Measurements from ENCODE around the gene LMAN2L.

The LMAN2L gene

DNA sequence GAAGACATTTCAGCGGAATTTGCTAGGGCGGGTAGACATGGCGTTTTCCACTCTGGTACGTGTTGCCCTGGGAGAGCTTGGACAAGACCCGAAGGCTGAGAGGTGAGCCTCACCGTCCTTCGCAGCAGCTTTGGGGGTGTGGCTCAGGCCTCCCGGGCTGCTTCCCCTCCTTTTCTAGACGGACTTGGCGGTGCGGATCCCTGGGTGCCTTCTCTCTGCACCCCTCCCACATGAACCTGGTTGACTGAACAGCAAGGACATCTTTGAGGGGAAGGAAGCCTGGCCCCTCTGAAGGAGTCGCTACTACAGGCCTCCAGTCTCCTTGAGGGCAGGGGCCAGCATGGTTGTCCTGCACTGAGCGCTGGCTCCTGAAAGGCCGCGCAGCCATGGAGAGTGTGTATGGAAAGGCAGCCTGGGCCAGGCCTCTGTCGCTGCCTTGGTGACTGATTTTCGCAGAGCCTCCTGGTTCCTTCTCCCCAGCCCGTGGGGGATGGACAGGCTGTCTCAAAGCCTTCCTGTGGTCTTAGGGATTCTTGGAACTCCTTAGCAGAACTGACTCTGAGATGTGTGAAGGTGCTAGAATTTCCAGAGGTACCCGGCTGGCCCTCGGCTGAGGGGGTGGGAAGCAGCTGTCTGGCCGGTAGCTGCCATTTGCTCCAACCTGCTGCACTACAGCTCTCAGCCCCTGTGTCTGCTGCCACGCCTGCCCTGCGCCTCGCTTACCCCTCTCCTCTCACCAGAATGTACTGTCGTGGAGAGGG, 30.8 kb upstream of the LMAN2L start:
- H3K36me3 ChIP-seq (ENCODE audit: control insufficient read depth, insufficient read depth, low read length) = no peaks in the 10 kb centered on the region
- H3K9me3 ChIP-seq (ENCODE audit: control insufficient read depth, low read length) = no peaks in the 10 kb centered on the region
- no peak for DNase-seq
- H3K4me1 ChIP-seq (ENCODE audit: control insufficient read depth, insufficient read depth, low read length, poor library complexity, severe bottlenecking) = peaks cover 9% of the 10 kb centered on the region
- no peak overlapping the region for H3K4me3 ChIP-seq (ENCODE audit: insufficient read depth, low read depth, low read length, poor library complexity, severe bottlenecking)
- H3K27ac ChIP-seq (ENCODE audit: insufficient read depth, low read length, poor library complexity, severe bottlenecking) = no peak overlapping the region
- H3K27me3 ChIP-seq (replicated peaks; ENCODE audit: control insufficient read depth, insufficient read depth, low read length, poor library complexity, severe bottlenecking) = no peaks in the 10 kb centered on the region

DNA sequence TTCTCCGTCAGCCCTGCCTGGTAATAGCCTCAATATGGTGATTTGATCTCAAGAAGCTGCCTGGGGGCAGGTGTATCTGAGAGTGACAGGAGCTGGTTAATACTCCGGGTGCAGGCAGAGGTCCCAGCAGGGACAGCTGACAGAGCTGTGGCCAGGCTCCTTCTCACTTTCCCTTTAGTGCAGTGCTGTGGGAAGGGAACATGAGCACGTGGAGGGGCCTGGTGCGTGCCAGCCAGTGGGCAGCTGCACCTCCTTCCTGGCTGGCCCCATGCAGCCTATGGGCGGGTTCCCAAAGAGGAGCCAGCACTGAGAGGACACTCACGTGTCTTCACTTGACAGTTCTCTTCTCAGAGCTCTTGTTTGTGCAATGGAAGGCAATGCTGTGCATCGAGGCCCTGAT, 29.9 kb upstream of the LMAN2L start:
- no peaks in the 10 kb centered on the region for H3K9me3 ChIP-seq (ENCODE audit: control insufficient read depth, low read length)
- no peaks in the 10 kb centered on the region for H3K27me3 ChIP-seq (replicated peaks; ENCODE audit: control insufficient read depth, insufficient read depth, low read length, poor library complexity, severe bottlenecking)
- no peak overlapping the region for H3K27ac ChIP-seq (ENCODE audit: insufficient read depth, low read length, poor library complexity, severe bottlenecking)
- no peak for DNase-seq
- peaks cover 9% of the 10 kb centered on the region for H3K4me1 ChIP-seq (ENCODE audit: control insufficient read depth, insufficient read depth, low read length, poor library complexity, severe bottlenecking)
- no peak overlapping the region for H3K4me3 ChIP-seq (ENCODE audit: insufficient read depth, low read depth, low read length, poor library complexity, severe bottlenecking)
- no peaks in the 10 kb centered on the region for H3K36me3 ChIP-seq (ENCODE audit: control insufficient read depth, insufficient read depth, low read length)

DNA sequence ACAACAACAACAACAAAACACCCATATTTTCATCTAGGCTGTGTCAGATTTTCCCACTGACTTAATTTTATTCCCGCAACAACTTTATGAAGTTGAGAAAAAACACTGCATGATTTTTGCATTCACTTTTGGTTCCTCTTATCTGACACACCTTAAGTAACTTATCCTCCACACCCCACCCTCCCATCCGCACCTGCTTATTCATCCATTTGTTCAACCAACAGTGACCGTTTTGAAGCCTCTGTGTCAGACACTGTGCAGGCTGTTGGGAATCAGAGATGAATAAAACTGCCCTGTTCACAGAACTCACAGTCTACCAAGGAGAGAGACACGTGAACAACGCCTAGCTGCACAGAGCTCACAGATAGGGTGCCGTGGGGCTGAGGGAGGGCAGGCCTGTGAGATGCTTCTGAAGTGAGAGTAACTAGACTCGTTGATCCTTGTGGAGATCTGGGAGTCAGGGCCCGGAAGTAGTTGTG, 28.3 kb upstream of the LMAN2L start:
- Histone ChIP-seq H3K9me3 (ENCODE audit: control insufficient read depth, low read length) (no peaks in the 10 kb centered on the region), H3K27ac (ENCODE audit: insufficient read depth, low read length, poor library complexity, severe bottlenecking) (no peak overlapping the region), H3K27me3 (replicated peaks; ENCODE audit: control insufficient read depth, insufficient read depth, low read length, poor library complexity, severe bottlenecking) (no peaks in the 10 kb centered on the region), H3K36me3 (ENCODE audit: control insufficient read depth, insufficient read depth, low read length) (no peaks in the 10 kb centered on the region), H3K4me3 (ENCODE audit: insufficient read depth, low read depth, low read length, poor library complexity, severe bottlenecking) (no peak overlapping the region), H3K4me1 (ENCODE audit: control insufficient read depth, insufficient read depth, low read length, poor library complexity, severe bottlenecking) (peaks cover 21% of the 10 kb centered on the region)
- no peak for DNase-seq

DNA sequence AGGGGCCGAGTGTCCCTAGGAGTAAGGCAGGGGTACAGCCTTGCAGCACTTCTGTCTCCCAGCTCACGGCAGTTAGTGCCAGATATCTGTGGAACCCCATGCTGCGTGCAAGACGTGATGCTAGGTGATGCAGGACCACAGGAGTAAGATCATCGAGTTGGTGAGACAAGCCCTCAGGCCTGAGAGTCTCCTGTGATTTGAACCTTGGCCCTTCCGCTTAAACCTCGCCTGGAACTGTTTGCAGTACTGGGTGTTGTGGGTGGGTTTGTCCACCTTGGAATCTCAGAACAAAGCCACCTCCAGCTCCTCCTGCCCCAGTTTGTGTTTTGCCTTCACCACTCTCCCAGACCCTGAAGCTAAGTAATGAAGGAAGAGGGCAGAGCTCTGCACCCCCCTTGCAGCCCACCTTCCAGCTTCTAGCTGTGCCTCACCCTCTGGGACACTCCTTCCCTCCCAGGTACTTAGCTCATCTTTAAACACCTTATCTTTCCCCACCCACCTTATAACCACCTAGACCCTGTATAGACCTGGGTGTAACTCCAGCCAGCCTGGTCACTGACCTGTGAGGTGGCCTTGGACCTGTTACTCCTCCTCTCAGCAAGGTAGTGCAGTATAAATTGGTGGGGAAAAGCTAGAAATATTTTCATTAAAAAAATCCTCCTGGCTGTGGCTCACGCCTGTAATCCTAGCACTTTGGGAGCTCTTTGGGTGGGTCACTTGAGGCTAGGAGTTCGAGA, 27.4 kb upstream of the LMAN2L start:
- Histone ChIP-seq H3K27me3 (replicated peaks; ENCODE audit: control insufficient read depth, insufficient read depth, low read length, poor library complexity, severe bottlenecking) (no peaks in the 10 kb centered on the region), H3K36me3 (ENCODE audit: control insufficient read depth, insufficient read depth, low read length) (no peaks in the 10 kb centered on the region), H3K9me3 (ENCODE audit: control insufficient read depth, low read length) (no peaks in the 10 kb centered on the region), H3K4me3 (ENCODE audit: insufficient read depth, low read depth, low read length, poor library complexity, severe bottlenecking) (no peak overlapping the region), H3K27ac (ENCODE audit: insufficient read depth, low read length, poor library complexity, severe bottlenecking) (no peak overlapping the region), H3K4me1 (ENCODE audit: control insufficient read depth, insufficient read depth, low read length, poor library complexity, severe bottlenecking) (peaks cover 24% of the 10 kb centered on the region)
- DNase-seq = no peak

DNA sequence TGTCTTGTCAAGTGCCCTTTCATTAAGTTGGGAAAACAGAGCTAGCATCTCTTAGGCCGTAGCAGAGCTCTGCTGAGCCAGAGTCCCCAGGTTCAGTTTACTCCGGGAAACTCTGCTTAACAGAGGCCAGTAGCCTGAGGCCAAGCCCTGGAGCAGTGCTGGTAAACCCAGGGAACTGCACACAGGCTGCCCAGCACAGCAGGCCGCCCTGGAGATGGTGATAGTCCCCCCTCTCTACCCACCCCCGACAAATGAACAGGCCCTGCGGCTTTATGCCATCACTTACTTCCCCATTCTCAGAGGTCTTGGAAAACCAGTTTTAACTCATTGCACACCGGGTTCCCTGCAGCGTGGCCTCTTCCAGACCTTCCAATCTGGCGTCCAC, 24.4 kb upstream of the LMAN2L start:
- H3K4me1 ChIP-seq (ENCODE audit: control insufficient read depth, insufficient read depth, low read length, poor library complexity, severe bottlenecking) = peaks cover 37% of the 10 kb centered on the region
- H3K4me3 ChIP-seq (ENCODE audit: insufficient read depth, low read depth, low read length, poor library complexity, severe bottlenecking) = peak overlapping the region; percentile 22

DNA sequence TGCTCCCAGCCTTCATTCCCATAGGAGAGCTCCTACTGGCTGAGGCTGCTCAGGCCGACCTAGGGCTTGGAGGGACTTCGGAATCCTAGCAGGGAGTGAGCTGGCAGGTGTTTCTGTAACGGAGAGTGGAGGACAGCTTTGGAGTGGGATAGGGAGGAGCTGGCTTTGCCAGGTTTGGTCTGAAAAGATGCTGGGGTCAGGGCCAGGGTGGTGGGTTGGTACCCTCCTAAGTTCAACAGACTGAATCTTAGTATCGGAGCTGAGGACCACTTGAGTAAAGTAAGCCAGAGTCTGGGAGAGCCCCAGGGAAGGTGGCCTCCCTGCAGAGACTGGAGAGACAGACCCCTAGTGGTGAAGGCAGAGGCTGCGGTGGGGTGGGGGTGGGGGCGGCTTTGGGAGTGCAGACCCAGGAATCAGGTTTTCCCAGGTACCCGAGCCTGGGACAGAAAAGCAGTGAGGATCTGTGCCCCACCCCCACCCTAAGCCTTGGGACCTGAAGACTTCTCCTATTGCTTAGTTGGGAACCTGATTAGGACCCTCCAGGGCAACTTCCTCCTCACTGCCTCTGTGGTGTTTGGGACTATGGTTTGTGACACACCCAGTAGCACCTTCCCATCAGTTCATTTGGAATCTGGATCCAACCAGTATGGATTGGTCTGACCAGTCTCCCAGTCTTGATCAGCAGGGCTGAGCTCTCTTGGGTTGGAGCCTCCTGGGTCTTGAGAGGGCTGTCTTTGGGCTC, 23.8 kb upstream of the LMAN2L start:
- no peak for DNase-seq
- no peak overlapping the region for H3K27ac ChIP-seq (ENCODE audit: insufficient read depth, low read length, poor library complexity, severe bottlenecking)

More for the DNA sequence above, 24.4 kb upstream of the LMAN2L start:
- H3K9me3 ChIP-seq (ENCODE audit: control insufficient read depth, low read length) = no peaks in the 10 kb centered on the region
- no peaks in the 10 kb centered on the region for H3K36me3 ChIP-seq (ENCODE audit: control insufficient read depth, insufficient read depth, low read length)
- DNase-seq = no peak
- H3K27ac ChIP-seq (ENCODE audit: insufficient read depth, low read length, poor library complexity, severe bottlenecking) = no peak overlapping the region
- H3K27me3 ChIP-seq (replicated peaks; ENCODE audit: control insufficient read depth, insufficient read depth, low read length, poor library complexity, severe bottlenecking) = no peaks in the 10 kb centered on the region

DNA sequence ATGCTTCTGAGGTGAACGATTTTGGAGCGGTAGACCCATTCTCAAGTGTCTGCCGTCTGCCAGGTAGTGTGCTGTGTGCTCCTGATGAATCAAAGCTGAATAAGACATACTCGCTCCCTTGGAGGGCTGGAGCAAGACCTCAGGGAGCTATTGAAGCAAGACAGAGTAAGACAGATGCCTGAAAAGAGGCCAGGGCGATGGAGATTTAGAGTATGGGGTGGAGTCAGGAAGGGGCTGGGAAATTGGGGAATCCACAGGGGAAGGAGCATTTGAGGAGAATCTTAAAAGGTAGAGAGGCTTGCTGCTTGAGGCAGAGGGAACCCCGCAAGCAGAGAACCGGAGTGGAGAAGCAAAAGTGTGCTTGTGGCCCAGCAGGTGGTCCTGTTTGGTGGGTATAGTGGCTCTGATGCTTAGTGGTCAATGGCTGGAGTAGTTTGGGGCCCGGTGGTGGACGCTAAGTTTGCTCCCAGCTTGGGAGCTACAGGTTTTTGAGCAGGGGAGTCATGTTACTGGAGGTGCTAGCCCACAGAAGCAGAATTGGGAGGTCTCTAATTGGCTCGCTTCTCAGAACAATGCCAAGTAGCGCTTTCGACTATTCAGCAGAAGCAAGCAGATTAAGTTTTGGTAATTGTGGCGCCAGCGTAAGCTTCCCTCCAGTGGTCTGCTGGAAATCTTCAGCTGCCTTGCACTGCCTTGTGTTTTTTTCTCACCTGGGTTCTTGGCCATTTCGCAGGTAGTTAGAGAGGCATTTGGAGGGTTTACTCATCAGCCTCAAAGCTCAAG, 22.9 kb upstream of the LMAN2L start:
- no peaks in the 10 kb centered on the region for H3K9me3 ChIP-seq (ENCODE audit: control insufficient read depth, low read length)
- no peaks in the 10 kb centered on the region for H3K27me3 ChIP-seq (replicated peaks; ENCODE audit: control insufficient read depth, insufficient read depth, low read length, poor library complexity, severe bottlenecking)
- H3K4me1 ChIP-seq (ENCODE audit: control insufficient read depth, insufficient read depth, low read length, poor library complexity, severe bottlenecking) = peaks cover 37% of the 10 kb centered on the region
- no peak for DNase-seq
- peak overlapping the region; percentile 10 for H3K4me3 ChIP-seq (ENCODE audit: insufficient read depth, low read depth, low read length, poor library complexity, severe bottlenecking)
- H3K27ac ChIP-seq (ENCODE audit: insufficient read depth, low read length, poor library complexity, severe bottlenecking) = no peak overlapping the region
- no peaks in the 10 kb centered on the region for H3K36me3 ChIP-seq (ENCODE audit: control insufficient read depth, insufficient read depth, low read length)

More for the DNA sequence above, 23.8 kb upstream of the LMAN2L start:
- Histone ChIP-seq H3K4me1 (ENCODE audit: control insufficient read depth, insufficient read depth, low read length, poor library complexity, severe bottlenecking) (peaks cover 37% of the 10 kb centered on the region), H3K27me3 (replicated peaks; ENCODE audit: control insufficient read depth, insufficient read depth, low read length, poor library complexity, severe bottlenecking) (no peaks in the 10 kb centered on the region), H3K9me3 (ENCODE audit: control insufficient read depth, low read length) (no peaks in the 10 kb centered on the region), H3K4me3 (ENCODE audit: insufficient read depth, low read depth, low read length, poor library complexity, severe bottlenecking) (peak overlapping the region; percentile 22), H3K36me3 (ENCODE audit: control insufficient read depth, insufficient read depth, low read length) (no peaks in the 10 kb centered on the region)

DNA sequence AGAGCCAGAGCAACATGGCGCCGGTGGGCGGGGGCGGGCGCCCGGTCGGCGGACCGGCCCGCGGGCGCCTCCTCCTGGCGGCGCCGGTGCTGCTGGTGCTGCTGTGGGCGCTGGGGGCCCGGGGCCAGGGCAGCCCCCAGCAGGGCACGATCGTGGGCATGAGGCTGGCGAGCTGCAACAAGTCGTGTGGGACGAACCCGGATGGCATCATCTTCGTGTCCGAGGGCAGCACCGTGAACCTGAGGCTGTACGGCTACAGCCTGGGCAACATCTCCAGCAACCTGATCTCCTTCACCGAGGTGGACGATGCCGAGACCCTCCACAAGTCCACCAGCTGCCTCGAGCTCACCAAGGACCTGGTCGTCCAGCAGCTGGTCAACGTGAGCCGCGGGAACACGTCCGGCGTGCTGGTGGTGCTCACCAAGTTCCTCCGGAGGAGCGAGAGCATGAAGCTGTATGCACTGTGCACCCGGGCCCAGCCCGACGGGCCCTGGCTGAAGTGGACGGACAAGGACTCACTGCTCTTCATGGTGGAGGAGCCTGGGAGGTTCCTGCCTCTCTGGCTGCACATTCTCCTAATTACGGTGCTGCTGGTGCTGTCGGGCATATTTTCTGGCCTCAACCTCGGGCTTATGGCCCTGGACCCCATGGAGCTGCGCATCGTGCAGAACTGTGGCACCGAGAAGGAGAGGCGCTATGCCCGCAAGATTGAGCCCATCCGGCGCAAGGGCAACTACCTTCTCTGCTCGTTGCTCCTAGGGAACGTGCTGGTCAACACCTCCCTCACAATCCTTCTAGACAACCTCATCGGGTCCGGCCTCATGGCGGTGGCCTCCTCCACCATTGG, 21.3 kb upstream of the LMAN2L start:
- Histone ChIP-seq H3K9me3 (ENCODE audit: control insufficient read depth, low read length) (no peaks in the 10 kb centered on the region), H3K36me3 (ENCODE audit: control insufficient read depth, insufficient read depth, low read length) (no peaks in the 10 kb centered on the region), H3K27me3 (replicated peaks; ENCODE audit: control insufficient read depth, insufficient read depth, low read length, poor library complexity, severe bottlenecking) (no peaks in the 10 kb centered on the region), H3K4me3 (ENCODE audit: insufficient read depth, low read depth, low read length, poor library complexity, severe bottlenecking) (peak overlapping the region; percentile 90), H3K4me1 (ENCODE audit: control insufficient read depth, insufficient read depth, low read length, poor library complexity, severe bottlenecking) (peaks cover 37% of the 10 kb centered on the region), H3K27ac (ENCODE audit: insufficient read depth, low read length, poor library complexity, severe bottlenecking) (peak overlapping the region; percentile 51)
- DNase-seq = no peak

All from effector memory CD4-positive, alpha-beta T cell (primary cell).